Esophagus muscularis mucosa (tissue), 3 donors: ENCODE data around the gene LMBRD1.

ENCODE experiments used
- CTCF ChIP-seq, 3 experiments: fragments of 200-600 bp in 2 of 3; fragments of 450-650 bp in 1 of 3; sonication (generic) in 2 of 3; IDR thresholded peaks; one replicate each; pipeline ENCODE4 v1.5.1; 2017 to 2019; ENCODE audit warnings: antibody characterized with exemption in 3 of 3, mild to moderate bottlenecking in 2 of 3, moderate library complexity in 1 of 3
- POLR2A ChIP-seq: fragments of 450-650 bp; IDR thresholded peaks from one replicate; pipeline ENCODE4 v1.6.1; 2017; ENCODE audit warnings: antibody characterized with exemption, moderate library complexity, mild to moderate bottlenecking, low read depth

- no peak for TF ChIP-seq POLR2A
- TF ChIP-seq CTCF (IDR thresholded peaks at IDR 0.05) = no peak
Measured at GRCh38 chr6:69827276-69827893, 30.6 kb upstream of the LMBRD1 start.
